ENCODE results near the gene COQ8B. TPM values are rescaled to one million over a fixed set of nuclear protein-coding genes. Genes with fewer than 3 reads are reported as not detected.
A peak's percentile ranks its signal among the peaks of the same experiment; 100 is the strongest.

COQ8B gene
- polyA plus RNA-seq, 4 donors, result 32.4 to 45.2 (median 35.7) TPM

DNA sequence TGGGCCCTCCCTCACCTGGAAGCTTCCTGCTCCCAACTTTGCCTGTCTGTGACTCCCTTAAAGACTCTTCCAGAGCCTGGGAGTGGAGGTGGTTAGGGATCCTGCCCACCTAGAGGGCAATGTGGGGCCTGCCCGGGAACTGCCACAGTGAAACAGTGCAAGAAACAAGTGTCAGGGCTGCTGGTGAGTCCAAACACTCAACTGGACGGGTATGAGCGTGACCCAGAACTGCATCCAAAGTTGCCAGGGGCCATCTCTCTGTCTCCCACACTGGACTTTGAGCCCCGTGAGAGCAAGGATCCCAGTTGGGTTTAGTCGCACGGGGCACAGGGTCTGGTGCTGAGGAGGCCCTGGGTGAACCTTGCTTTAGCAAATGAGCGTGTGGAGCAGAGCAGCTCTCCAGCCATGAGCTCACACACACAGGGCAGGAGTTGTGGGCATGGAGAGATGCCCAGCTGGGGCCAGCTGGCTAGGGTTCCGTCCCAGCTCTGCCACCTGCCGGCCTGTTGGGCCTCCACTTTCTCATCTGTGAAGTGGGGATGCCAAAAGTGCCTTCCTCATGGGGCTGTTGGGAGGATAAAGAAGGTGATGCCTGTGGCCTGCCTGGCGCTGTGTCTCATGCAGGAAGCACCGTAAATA, 23.4 kb downstream of the COQ8B start:
- no peak for DNase-seq (ENCODE audit: low read depth in 4 of 4, low spot score in 3 of 4)

DNA sequence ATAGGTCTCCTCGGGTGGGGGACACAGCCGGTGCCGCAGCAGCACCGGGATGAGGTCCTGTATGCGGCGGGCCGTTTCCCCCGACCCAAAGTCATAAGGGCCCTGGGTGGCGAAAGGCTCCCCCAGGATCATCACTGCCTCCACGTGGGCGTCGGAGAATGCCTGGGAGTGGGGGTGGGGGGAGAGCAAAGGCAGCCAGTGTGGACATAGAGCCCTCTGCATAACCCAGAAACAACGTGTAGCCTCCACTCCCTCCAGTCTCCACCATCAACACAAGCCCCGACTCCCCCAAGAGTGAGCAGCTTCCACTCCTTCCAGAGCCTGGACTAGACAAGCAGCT, 24.5 kb downstream of the COQ8B start:
- DNase-seq (ENCODE audit: low read depth in 4 of 4, low spot score in 3 of 4), result no peak

DNA sequence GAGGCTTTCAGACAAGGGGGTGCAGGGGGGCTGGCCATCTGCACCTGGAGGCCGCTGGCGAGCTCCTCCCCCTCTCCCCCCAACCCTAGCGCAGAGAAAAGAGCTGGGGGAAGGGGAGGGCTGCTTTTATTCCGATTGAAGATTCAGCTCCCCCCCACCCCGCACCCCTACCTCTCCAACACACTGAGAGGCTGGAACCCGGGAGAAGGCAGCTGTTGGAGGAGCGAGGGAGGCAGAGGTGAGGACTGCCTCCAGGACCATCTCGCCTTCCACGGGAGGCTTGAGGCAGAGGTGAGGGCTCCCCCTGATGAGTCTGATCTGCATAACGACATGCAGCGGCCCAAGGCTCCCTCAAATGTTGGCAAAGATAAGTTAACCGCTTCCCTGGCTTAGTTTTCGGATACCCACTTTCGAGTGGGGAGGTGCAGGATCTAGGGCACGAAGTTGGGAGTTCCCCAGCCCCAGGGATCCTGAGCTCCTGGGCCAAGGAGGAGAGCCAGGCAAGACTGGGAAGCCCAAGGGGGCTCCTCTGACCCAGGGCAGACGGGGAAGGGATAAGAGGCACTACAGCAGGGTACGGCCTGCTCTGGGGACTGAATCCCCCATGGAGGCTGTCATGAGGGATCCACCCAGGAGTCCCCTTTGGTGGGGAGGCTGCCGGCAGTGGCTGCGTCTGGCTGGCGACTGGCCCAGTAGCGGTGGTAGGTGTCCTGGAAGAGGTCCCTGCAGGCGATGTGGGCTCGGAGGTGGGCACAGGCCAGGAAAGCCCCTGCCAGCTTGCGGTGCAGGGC, 25.1 kb downstream of the COQ8B start:
- DNase-seq (ENCODE audit: low read depth in 4 of 4, low spot score in 3 of 4), result no peak

DNA sequence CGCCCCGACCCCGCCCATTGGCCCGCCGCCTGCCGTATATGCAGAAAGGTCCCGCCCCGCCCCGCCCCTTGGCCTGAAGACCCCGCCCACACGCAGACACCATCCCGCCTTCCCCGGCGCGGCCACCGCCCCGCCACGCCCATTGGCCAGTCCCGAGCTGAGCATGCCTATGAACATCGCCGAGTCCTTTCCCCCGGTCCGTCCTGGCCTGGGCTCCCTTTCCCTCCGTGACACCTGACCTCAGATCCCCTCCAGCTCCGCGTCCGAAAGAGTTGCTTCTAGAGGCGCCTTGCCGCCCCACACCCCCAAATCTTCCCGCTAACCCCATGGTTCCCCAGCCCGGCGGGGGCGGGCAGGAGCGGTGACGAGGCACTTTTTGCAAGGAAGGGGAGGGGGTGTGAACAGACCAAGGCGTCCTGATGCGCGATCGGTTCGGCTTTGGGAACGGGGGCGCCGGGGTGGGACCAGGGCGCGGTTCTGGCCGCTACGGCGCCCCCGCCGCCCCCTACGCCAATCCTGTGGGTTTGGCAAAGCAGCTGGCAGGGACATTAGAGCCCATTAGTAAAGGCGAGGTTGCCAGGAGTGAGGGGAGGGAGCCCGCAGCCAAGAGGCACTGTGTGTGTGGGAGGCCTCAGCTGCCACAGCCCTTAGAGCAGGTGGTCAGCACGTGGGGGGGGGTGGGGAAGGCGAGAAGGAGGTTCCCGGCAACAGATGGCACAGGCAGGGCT, 25.8 kb downstream of the COQ8B start:
- DNase-seq (ENCODE audit: low read depth in 4 of 4, low spot score in 3 of 4), result peak; percentile 70 to 87 (median 75)

DNA sequence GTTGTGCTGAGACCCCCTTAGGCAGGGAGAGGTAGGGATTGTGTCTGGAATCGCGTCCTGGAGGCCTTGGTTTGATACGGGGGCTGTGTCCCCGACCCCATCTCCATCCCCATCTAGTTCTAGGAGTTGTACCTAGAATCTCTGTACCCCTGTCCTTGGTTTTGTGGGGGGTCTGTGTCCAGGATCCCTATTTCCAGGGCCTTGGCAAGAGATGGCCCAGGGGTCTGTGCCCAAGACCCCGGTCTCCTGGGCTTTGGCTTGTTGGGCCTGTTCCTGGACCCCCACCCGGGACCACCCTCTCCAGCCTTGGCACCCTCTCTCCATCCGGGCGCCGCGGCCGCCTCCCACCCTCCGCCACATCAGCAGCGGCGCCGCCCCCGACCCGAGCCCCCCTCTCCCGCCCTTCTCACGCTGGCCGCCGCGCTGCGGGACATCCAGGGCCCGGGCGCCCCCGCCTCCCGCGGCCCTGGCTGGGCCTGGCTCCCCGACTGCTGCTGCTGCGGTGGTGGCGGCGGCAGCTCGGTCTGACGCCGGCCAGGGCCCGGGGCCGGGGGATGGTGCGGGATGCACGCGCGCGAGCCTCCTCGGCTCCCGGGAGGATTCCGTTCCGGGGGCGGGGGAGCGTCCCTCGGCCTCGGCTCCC, 26.5 kb downstream of the COQ8B start, which contains the start of gene NUMBL:
TSS of gene NUMBL (minus strand) at position 602 of the 643 bp plus-strand sequence. CDS start at position 434, 168 bp downstream.
- no peak for DNase-seq (ENCODE audit: low read depth in 4 of 4, low spot score in 3 of 4)

DNA sequence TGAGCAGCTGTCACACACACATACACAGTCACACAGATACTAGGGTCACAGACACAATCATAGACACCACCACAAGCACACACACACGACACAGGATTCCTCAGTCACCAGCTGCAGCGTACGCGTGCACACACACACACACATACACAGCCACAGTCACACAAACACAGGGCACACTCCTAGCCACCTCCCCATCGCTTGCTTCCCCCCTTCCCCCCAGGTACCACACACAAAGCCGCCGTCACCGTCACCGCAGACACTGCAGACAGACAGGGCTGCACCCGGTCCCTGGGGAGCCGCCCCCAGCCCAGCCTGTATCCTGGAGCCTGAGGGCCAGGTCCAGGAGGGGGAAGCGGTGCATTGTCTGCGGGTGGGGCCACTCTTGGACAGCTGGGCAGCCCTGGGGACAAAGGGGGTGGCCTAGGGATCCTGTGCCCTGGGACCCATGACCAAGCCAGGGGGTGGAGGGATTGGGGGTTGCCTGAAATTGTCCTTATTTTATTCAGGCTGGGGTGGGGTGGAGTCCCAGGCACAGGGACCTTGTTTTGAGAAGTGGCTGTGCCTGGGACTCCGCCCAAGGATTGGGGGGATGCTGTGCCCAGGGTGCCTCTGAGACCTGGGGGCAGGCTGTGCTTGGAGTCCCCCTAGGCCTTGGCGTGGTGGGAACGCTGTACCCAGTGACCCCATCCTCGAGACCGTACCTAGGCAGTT, 27.2 kb downstream of the COQ8B start:
- DNase-seq (ENCODE audit: low read depth in 4 of 4, low spot score in 3 of 4), result no peak

DNA sequence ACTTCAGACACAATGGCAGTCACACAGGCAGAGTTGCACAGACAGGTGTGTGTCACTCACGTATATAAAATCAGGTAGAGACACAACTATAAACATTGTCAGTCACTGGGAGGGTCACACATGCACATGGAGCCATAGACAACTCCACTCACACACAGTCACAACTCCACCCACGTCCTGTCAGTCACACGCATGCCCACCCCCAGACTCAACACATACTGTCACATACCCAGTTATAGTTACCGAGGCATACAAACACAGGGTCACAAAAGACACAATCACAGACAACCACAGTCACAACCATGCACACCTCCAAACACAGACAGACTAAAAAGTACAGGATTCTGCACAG, 27.7 kb downstream of the COQ8B start:
- DNase-seq (ENCODE audit: low read depth in 4 of 4, low spot score in 3 of 4), result no peak

DNA sequence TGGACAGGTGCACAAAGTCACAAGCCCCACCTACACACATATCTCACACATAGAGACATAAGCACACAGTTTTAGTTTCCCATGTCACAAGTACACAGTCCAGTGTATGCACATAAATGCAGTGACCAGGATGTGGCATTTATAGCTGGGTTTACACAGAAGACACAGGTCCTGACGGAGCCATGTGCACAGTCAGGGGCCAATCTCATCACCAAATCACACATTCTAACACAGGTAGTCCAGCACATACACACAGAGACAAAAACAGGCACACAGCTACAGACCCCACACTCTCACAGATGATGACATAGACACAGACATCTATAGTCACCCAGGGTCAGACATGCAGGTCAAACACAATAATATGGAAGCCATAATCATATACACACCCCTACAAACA, 28.4 kb downstream of the COQ8B start:
- DNase-seq (ENCODE audit: low read depth in 4 of 4, low spot score in 3 of 4), result no peak

DNA sequence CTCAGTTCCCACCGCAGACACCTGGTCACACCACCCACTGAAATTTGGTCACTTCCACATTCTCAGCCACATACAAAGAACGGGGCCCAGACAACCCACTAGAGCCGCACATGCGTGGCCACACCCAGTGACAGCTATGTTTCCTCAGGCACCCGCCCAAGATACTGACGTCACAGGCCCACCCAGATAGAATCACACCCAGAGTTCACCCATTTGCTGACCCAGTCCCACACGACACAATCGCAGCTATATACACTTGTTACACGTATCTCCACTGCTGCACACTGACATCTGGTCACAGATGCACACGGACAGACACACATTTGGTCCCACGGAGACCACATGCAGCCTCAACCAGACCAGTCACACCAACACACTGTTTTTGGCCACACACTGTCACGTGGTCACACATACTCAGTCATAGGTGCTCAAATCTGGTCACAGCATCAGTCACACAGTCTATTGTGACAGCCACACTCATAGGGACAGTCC, 29.1 kb downstream of the COQ8B start:
- DNase-seq (ENCODE audit: low read depth in 4 of 4, low spot score in 3 of 4), result no peak

DNA sequence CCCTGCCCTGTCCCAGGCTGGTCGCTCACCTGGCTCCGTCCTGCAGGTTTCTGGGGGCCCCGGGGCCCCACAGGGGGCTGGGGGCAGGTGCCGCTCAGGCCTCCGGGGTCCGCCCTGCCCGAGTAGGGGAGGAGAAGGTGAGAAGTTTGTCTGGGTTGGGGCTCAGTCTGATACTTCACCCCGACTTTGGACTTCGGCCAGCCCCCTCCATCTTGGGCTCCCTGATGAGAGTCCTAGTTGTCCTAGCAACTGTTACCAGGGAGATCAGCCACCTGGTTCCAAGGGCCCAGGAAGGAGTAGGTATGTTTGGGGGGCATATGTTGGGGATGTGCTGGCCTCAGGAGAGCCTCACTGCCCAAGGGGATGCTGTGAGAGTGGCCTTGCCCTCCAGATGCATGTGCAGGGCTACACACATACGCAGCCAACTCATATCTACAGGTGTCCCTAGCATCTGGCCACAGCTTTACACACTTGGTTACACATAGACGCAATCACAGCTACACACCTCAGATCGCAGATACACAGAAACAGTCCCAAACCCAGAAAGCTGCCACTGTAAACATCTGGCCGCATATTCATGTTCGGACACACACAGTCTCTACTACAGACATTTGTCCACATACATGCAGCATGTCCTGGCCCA, 29.7 kb downstream of the COQ8B start:
- DNase-seq (ENCODE audit: low read depth in 4 of 4, low spot score in 3 of 4), result no peak

DNA sequence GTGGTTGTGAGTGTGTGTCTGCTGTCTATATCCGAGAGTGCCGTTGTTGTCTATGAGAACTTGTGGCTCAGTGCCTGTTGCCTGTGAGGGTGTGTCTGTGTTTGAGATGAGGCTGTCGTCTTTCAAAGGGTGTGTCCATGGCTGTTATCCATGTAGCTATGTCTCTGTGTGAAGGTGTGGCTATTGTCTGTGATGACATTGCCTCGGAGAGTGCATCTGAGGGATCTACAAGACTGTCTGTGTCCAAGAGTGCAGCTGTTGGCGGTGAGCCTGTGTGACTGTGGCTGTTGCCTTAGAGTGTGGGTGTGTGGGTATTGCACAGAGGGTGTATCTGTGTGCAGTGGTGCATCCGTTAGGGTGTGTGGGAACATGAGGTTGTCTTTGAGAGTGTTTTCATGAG, 31.1 kb downstream of the COQ8B start:
- no peak for DNase-seq (ENCODE audit: low read depth in 4 of 4, low spot score in 3 of 4)

DNA sequence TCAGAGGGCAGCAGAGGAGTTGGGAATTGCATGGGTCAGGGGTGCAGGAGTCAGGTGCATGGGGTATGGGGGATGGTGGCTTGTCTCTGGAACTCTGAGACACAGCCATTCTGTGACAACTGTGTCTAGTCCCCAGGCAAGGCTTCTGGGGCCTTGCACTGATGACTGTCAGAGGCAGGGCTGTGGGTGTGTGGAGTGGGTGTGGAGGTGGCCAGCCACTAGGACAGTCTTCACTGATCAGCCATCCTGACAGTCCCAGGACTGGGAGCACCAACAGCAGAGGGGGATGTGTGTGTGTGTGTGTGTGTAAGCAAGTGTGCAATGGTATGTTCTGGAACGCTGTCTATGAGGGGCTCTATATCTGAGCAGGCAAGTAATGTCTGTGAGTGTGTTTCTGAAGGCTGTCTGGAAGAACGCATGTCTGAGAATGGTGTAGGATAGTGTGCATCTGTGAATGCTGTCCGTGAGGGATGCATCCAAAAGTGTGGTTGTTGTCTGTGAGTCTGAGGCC, 31.6 kb downstream of the COQ8B start:
- no peak for DNase-seq (ENCODE audit: low read depth in 4 of 4, low spot score in 3 of 4)

DNA sequence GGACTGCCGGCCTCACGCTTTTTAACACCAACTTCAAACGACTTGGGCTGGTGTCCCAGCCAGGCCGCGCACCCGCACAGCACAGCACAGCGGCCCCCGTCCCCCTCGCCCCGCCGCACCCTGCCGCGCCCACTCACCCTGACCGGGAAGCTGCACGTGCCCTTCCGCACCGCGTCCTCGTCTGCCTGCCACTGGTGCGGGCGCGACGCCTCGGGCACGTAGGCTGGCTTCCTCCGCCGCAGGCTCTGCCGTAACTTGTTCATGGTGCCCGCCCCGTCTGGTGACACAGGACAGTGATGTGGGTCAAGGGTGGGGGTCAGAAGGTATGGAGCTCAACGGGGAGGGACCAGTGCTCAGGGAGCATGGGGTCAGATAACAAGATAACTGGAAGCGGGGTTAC, 32.4 kb downstream of the COQ8B start:
- no peak for DNase-seq (ENCODE audit: low read depth in 4 of 4, low spot score in 3 of 4)

DNA sequence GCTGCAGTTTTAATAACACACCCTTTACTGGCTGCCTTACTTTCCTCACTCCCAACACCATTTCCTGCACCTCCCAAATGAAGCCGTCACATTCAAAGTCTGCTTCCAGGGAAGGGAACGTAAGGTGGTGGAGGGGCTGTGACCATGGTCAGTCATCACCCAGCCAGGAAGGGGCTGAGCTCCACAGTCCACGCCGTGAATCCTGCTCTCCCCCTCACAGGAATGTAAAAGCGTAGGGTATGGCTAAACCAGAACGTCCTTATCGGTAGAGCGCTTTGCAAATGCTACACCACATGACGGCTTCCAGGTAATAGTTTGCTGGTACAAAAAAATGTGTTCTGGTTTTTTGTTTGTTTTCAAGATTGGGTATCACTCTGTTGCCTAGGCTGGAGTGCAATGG, 33.2 kb downstream of the COQ8B start:
- no peak for DNase-seq (ENCODE audit: low read depth in 4 of 4, low spot score in 3 of 4)

DNA sequence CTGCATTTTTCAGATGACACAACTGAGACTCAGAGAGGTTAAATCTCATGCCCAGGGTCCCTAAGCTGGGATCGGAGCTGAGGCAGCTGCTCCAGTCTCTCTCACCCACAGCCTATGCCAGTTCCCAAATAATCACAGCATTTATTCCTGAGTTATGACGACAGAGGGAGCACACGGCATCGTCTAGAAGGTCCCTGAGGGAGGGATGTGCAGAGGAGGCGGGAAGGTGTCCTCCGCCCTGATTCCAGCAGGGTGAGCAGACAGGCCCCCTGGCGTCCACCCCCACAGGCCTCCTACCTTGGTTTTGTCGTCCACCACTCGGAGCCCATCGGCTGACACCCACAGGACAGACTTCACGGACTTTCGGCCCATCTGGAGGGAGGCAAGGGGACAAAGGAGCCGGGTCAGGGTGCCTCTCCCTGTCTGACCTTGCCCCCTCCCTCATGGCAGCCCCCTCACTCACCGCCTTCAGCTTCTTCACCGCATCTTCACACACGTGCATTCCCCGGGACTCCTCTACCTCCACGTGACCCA, 34.2 kb downstream of the COQ8B start:
- DNase-seq (ENCODE audit: low read depth in 4 of 4, low spot score in 3 of 4), result no peak

DNA sequence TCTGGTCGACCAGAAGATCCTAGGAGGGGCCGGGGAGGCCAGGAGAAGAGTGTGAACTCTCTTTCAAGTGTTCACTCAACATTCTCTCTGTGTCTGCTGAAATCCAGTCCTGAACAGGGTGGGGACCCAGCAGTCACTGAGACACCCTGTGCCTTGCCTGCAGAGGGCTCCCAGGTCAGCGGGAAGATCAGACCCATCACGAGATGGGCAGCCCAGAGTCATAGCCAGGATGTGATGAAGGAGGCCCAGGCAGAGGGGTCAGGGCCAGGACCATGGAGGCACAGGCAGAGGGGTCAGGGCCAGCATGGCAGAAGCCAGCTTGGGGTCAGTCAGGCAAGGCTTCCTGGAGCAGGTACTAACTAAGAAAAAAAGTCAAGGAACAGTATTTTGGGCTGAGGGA, 35.6 kb downstream of the COQ8B start:
- DNase-seq (ENCODE audit: low read depth in 4 of 4, low spot score in 3 of 4), result no peak

DNA sequence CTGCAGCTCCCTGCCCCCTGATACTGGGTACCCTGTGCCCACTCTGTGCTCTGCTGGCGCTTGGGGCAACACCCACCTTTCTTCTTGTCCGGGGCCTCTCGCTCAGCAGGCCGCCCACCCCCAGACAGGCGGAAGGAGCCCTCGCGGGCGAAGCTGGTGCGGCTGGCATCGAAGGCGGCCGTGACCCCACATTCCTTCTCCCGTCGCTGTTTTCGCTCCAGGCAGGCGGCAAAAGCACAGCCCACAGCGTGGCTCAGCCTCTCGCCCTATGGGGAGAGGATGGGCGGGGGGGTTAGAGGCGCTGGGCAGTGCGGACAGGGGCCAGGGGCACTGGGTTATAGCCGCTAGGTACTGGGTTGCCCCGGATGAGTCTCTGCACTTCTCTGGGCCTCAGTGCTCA, 39.5 kb downstream of the COQ8B start:
- DNase-seq (ENCODE audit: low read depth in 4 of 4, low spot score in 3 of 4), result no peak

DNA sequence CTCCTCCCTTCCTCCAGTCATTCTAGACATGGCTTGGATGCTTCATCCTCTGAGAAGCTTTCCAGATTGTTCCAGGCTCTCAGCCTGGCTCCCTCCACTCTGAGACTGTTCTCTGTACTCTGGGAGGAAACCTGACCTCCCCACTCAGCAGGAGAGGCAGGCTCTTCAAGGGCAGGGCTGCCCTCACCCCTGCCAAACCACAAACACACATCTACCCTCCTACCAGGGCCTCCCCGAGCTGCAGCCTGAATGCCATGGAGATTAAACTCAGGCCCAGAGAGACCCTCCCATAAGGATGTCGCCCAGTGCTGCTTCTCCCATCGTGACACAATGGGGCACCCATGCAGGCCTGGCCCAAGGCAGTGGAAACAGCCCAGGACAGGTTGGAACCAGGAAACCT, 42.4 kb downstream of the COQ8B start:
- no peak for DNase-seq (ENCODE audit: low read depth in 4 of 4, low spot score in 3 of 4)

DNA sequence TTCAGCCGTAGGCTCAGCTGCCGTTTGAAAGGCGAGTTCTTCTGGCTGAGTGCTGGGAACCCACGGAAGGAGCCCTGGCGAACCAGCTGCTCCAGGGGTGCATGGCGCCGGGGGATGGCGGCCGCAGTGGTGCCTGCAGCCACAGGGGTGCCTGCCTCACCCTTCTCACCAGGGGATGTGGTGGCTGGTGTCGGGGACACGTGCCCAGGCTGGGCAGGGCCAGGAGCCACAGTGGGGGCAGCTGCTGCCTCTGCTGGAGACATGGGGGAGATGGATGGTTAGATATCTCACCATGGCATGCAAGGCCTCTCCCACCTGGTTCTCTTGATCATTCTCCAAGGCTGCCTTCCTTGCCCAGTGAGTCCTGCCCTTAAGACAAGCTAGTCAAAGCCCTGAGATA, 43.3 kb downstream of the COQ8B start:
- no peak for DNase-seq (ENCODE audit: low read depth in 4 of 4, low spot score in 3 of 4)
